GM20431 (cell line): ENCODE measurements around the gene TK1.

Source experiments
- in situ Hi-C: fragments of 300-500 bp; cut with MseI, MboI; formaldehyde crosslinking; loops from one replicate; pipeline ENCODE4 v1.15.0; 2020; ENCODE audit warnings: low sequenced_read_pairs; ENCODE audit not compliant: unreplicated experiment

Gene TK1

DNA sequence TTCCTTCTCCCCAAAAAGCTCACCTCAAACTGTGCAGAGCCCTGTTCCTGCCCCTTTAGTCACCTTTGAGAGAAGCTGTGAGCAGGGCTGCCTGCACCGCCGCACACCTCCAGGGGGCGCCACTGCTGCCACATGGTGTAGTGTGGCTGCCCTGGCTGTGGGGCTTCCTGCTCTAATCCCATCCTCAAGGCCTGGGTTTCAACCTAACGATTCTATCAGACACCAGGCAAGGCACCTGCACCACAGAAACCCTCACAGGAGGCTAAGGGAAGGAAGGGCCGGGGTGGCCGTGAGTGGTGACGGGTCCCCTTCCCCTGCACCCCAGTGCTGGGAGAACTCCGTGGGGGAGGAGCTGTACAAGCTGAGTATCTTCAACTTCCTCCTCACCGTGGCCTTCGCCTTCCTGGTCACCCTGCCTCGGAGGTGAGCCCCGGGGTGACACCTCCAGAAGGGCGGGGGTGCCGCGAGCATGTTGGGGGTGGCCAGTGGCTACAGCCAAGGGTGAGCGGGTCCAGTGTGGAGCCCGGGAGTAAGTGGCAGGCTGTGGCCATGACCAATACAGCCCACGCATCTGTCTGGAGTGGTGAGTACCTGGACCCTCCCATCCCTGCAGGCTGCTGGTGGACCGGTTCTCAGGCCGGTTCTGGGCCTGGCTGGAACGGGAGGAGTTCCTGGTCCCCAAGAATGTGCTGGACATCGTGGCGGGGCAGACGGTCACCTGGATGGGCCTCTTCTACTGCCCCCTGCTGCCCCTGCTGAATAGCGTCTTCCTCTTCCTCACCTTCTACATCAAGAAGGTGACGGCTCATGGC, 49.3 kb downstream of the TK1 start:
- in situ Hi-C loops, result no loop called here

DNA sequence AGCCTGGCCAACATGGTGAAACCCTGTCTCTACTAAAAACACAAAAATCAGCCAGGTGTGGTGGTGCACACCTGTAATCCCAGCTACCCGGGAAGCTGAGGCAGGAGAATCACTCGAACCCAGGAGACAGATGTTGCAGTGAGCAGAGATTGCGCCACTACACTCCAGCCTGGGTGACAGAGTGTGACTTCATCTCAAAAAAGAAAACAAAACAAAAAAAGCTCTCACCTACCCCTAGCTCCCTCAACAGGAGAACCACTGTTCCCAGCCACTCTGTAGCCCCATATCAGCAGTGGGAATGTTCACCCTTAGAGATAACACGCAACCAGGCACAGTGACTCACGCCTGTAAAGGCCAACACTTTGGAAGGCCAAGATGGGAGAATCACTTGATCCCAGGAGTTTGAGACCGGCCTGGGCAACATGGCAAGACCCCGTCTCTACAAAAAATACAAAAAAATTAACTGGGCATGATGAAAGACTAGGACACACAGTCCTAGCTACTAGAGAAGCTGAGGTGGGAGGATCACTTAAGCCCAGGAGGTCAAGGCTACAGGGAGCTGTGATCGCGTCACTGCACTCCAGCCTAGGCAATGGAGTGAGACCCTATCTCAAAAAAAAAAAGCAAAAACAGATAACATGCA, 50.9 kb downstream of the TK1 start:
- in situ Hi-C loops, result no loop called here

DNA sequence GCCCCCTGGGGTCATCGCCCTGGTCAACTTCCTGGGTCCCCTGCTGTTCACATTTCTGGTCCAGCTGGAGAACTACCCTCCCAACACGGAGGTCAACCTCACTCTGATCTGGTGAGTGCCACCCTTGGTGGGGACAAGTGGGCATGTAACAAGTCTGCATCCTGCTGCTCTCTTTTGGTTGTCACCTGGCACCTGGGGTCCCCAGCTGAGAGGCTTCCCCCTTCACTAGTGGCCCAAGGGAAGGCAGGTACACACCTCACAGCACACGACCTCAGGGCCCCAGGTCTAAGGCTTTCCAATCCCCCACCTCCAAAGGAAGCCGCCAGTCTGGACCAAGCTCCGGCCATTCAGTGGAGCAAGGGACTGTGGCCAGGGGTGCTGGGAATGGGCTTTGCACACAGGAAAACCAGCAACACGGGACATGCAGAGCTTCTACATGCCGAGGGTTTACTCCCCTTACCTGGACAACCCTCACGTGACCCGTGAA, 51.9 kb downstream of the TK1 start:
- in situ Hi-C loops, result no loop called here

- in situ Hi-C loops, result no loop called here
These were observed 52.6 kb downstream of the TK1 start for GRCh38 chr17:78133971-78134898.

DNA sequence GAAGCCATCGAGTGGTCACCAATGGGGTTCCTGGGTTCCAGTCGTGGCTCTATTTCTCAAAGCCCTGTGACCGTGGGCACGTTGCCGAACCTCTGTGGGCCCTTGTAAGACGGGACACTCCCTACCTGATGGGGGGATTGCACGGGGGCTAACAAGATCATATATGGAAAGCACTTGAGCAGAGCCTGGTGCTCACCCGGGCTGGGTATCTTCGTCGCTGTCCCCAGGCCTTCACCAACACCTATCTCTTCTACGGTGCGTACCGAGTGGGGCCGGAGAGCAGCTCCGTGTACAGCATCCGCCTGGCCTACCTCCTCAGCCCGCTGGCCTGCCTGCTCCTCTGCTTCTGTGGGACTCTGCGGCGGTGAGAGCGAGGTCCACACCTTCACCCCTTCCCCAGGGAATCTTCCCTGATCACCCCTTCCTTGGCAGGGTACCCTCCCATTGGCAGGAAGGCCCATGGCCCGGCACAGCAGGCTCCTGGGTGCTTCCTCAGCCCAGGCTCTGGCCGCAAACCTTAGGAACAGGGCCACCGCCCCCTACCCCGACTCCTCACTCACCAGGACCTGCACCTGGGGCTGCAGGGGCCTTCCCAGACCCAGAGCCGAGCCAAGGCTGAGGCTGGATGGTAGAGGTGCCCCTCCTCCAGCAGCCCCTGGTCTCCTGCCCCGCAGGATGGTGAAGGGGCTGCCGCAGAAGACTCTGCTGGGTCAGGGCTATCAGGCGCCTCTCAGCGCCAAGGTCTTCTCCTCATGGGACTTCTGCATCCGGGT, 53.5 kb downstream of the TK1 start:
- in situ Hi-C loops, result no loop called here

DNA sequence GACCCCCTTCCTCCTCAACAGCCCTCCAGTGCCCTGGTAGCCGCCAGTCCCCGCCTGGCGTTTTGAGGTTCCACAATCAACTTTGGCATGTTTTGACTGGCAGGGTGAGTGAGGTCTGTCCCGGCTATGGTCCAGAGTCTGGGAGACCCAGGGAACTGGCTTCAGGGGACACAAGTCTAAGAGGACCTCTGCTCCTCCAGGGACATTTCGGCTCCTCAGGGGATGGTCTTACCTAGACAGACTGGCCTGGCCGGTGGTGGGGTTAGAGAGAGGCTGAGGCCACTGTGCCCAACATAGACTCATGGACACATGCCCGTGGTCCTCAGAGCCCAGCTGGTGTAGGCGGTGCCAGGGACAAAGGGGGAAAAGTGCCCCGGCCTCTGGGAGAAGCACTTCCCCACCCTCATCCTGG, 54.1 kb downstream of the TK1 start:
- in situ Hi-C loops, result no loop called here

DNA sequence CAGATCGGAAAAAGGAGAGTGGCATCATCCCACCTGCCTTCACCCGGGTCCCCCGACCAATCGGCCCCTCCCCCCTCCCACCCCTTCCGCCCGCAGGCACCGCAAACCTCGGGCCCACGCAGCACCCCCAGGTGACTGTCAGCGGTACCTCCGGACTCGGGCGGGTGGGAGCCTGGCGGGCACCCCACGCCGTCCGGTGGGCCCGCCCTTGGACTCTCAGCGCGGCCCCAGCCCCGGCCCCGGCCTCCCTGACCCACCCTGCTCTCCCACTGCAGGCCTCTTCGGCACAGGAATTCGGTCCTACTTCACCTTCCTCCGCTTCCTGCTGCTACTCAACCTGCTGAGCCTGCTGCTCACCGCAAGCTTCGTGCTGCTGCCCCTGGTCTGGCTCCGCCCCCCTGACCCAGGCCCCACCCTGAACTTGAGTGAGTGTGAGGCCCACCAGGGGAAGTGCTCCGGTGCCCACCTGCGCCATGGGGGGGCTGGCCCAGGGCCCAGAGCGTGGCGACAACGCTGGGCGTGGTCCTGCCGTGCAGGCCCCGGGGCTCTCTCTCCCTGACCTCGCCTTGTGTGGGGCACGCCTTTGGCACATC, 54.7 kb downstream of the TK1 start:
- in situ Hi-C loops, result no loop called here

DNA sequence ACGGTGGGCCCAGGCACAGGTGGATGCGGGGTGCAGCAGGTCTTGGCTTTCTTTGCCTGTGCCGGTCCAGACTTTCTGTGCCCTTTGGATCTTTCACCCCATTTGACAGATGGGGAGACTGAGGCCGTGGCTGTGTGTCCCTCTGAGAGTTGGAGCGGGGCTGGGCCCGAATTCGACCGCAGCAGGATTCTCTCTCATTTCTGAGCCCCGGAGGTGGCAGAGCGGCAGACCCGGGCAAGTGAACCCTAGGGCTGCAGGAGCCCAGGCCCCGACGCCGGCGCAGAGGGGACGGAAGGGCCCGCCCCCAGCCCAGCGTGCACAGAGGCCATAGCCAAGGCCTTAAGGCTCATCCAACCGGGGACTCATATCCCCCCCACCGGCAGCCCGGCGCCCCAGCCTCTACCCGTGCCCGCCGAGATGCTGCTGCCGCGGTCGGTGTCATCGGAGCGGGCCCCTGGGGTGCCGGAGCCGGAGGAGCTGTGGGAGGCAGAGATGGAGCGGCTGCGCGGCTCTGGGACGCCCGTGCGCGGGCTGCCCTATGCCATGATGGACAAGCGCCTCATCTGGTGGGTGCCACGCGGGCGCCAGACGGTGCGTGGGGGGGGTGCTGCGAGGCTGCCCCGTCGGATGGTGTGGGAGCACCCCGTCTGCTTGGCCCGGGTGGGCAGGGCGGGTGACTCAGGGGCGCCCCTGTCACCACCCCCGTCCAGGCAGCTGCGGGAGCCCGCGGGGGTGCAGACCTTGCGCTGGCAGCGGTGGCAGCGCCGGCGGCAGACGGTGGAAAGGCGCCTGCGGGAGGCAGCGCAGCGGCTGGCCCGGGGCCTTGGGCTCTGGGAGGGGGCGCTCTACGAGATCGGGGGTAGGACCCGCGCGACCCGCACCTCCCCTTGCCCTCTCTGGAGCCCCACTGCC, 55.4 kb downstream of the TK1 start:
- in situ Hi-C loops, result no loop called here

DNA sequence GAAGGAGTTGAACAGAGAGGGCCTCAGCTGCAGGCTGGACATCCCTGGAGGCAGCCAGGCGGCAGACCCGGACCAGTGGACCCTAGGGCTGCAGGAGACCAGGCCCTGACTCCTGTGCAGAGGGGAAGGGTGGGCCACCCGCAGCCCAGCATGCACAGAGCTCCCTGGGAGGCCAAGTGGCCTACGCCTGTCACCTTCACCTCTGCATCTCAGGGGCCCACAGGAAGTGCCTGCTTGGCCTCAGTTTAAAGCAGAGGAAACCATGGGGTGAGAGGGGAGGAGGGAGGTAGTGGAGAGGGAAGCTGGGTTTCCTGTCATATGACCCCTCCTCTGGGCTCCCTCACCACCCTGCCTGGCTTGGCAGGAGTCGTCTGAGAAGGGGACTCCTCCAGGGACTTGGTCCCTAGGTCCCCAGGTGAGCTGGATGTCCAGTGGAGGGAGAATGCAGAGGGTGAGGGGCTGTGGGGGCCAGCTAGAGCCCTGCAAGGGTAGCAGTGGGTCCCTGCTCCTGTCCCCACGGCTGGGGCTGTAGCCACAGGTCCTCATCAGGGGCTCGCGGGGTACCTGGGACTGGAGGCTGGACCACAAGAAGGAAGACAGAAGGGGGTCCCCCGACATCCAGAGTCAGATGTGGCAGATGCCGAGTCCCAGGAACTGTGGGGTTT, 56.3 kb downstream of the TK1 start, which contains the start of gene TMC8:
TSS of gene TMC8 (plus strand) at position 335 of the 665 bp plus-strand sequence. CDS start 818 bp downstream, outside the sequence.
- in situ Hi-C loops, result no loop called here

DNA sequence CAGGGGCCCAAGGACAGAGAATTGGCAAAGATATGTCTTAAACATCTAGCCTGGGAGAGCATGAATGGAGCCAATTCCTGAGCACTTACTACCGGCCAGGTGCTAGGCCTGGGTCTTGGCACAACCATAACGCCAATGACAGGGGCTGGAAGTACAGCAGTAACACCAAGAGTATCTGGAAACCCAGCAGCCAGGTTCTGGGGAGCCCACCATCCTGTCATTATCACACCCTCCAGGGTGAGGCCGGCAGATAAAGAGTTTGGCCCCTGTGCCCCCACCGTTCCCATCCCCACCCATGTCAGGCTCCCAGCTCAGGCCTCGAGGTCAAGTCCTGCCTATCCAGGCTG, 56.8 kb downstream of the TK1 start:
- in situ Hi-C loops, result no loop called here

DNA sequence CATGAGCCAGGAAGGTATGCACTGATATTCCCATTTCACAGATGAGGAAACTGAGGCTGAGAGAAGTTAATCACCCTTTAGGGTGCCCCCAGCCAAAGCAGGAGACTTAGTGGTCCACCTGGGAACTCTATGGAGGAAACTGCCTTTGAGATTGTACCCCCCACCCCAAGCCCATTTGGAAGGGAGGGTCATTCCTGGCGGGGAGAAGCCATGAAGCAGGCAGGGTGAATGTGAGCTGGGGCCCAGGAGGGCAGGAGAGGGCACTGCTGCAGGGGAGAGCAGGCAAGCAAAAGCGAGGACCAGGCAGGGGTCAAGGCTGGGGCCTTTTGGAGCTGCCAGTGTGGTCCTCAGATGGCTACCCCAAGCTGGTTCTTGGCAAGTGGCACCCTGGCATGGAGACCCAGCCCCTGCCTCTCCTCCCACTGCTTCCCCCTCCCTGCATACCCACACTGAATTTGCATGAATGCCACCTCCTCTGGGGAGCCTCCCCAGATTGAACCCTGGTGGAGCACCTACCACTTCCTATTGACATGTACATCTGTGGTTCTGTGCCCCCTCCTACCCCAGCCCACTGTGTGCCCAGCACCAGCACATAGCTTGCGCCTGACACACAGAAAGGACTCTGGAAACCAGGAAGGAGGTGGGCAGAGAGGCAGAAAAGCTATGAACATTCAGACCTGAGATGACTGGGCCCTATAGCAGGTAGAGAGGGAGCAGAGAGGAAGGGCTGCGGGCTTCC, 57.3 kb downstream of the TK1 start:
- in situ Hi-C loops, result no loop called here

DNA sequence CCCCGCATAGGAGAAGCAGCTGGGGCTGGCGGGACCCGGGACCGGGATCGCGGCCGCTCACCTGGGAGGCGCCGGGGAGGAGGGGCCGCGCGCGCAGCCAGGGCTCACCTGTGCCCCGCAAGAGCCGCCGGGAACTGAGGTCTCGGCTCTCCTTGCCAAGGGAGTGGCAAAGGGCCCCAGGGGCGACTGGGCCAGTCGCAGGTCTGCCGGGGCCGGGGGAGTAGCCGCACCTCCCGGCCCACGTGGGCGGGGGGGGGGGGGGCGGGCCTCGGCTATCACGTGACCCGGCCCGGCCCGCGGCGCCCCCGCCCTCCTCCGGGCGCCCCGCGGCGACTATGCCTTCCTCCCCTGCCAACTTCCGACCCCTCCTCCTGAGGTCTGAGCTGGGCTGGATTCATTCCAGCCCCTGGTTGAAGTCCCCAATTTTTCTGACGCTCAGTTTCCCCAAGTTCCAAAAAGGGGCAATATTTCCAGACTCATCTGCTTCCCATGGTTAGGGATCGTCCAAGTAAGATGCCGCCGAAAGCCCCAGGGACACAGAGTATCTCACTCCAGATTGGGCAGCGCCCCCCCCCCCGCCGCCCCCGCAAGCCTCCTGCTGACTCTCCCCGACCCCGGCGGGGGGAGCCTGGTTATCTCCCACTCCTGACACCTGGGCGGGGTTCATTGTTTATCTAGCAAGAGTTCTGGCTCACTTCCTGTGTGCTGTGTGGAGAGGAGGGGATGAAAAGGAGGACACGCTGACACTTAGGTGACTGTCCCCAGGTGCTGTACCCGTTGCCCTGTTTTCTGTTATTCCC, 58.1 kb downstream of the TK1 start, which contains the start of gene TMC6:
TSS of gene TMC6 (minus strand) at position 205 of the 800 bp plus-strand sequence. CDS start 1,923 bp downstream, outside the sequence.
- in situ Hi-C loops, result no loop called here

DNA sequence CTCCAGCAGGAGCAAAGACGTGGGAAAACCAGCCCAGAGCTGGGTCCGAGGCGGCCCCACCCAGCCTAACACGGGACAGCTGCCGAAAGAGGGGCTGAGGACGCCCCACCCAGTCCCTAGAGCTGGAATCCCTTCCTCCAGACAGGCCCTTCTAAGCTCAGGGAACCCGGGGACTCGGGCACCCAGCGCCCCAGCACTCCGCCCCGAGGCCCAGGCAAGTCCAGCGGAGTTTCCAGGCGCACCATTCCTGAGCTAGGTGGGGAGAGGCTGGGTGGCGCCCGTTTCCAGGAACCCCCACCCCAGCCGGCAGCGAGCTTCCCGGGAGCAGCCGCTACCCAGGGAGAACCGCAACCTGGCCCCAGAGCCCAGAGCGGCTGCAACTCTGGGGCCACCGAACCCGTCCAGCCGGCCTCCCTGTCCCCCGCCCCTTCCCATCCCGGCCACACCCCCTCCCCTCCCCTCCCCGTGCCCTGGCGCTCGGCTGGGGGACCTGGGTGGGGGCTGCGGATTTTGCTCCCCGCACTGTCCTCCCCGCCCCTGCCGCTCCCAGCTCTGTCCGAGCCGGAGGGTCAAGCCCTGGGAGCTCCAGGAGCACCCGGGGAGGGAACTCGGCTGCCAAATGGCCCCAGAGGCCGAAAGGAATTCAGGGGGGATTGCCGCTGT, 58.8 kb downstream of the TK1 start:
- in situ Hi-C loops, result no loop called here

DNA sequence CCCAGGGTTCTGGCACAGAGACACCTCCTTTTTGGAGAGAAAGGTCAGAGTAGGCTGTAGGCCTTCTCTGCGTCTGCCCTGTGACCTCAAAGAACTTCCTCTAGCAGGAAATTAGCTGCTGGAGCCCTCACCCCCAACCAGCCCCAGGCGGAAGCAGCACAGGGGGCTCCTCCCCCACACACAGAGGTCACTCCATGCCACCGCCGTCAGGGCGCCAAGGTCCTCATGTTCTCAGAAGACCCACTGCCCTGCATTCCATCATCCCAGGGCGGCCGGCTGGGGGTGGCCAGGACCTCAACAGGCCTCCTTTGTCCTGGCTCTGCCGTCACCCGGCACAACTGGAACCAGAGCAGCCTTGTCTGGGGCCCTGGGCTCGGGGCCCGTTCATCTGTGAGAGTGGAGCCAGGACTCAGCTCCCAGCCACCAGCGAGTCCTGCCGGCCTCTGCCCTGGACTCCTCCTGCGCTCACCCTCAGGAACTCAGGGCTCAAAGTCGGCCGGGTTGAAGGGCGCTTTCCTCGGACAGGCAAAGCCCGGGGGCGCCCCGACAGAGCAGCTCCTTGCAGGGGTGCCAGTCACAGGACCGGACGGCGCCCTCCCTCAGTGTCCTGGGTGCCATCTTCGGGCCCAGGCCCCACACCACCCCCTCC, 59.5 kb downstream of the TK1 start:
- in situ Hi-C loops, result no loop called here

- in situ Hi-C loops, result no loop called here
These were observed 60.0 kb downstream of the TK1 start for GRCh38 chr17:78126895-78127238.
